PFSK-1 (cell line): ENCODE measurements around the gene RACK1.

Experiments
- FOXP2 ChIP-seq: optimal IDR thresholded peaks from 2 replicates; pipeline ENCODE3; 2011; ENCODE audit warnings: borderline replicate concordance, control low read depth, inconsistent platforms; ENCODE audit not compliant: insufficient read depth; ENCODE audit errors: extremely low read length, extremely low read depth
- POLR2AphosphoS5 ChIP-seq: IDR thresholded peaks from 2 replicates; pipeline ENCODE4 v1.6.1; 2012; ENCODE audit warnings: low read depth, mild to moderate bottlenecking, control low read depth, low read length, moderate library complexity
- SIN3A ChIP-seq: IDR thresholded peaks from 2 replicates; pipeline ENCODE4 v1.6.1; 2012; ENCODE audit warnings: mild to moderate bottlenecking, low read length, moderate library complexity, borderline replicate concordance; ENCODE audit not compliant: insufficient read depth
- TAF1 ChIP-seq: IDR thresholded peaks from 2 replicates; pipeline ENCODE4 v1.6.1; 2012; ENCODE audit warnings: low read length, control low read depth, borderline replicate concordance; ENCODE audit not compliant: insufficient read depth
- TF ChIP-seq, protein P1 (sequence below), 2 experiments: IDR thresholded peaks; 2 replicates each; pipeline versions ENCODE4 v1.6.1 to v1.8.0; 2011 to 2012; ENCODE audit warnings: low read depth in 2 of 2, low read length in 2 of 2, control low read depth in 1 of 2, inconsistent platforms in 1 of 2, mild to moderate bottlenecking in 1 of 2, moderate library complexity in 1 of 2; ENCODE audit not compliant: insufficient read depth in 1 of 2

Gene RACK1

GRCh38 chr5:181195249-181195761, 48.4 kb downstream of the RACK1 start:
- TF ChIP-seq FOXP2 = no peak
- no peak for TF ChIP-seq POLR2AphosphoS5
- no peak for TF ChIP-seq SIN3A

DNA sequence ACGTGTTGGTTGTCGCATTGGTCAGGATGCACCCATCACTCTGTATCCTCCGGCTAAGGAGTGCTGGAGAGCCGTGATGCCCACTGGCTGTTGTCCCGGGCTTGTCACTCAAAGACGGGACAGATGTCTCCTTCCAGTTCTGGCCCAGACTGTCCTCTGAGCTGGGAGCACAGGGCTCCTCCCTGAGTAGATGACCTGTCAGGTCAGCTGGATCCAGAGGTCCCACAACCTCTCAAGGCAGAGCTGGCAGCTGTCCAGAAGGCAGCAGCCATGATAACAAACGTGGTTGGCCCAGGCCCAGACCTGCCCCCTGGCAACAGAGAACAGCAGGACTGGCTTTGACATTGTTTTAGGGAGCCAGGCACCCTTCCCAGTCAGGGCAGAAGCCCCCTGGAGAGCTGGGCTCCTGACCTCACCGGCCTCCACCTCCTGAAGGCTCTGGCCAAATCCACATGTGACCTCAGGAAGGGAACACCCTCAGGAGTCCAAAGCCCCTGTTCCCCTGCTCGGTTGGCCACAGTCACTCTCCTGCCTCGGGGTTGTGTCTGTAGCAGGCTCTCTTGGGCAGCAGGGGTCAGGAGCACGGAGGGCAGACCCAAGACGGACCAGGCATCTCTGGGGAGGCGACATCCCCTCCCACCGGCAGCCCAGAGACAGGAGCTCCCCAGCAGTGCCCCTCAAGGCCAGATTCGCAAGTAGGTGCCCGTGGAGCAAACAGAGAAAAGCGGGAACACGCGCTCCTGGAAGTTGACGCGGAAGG, 49.0 kb downstream of the RACK1 start:
- TF ChIP-seq SIN3A = no peak
- no peak for TF ChIP-seq TAF1
- TF ChIP-seq, protein P1, sequence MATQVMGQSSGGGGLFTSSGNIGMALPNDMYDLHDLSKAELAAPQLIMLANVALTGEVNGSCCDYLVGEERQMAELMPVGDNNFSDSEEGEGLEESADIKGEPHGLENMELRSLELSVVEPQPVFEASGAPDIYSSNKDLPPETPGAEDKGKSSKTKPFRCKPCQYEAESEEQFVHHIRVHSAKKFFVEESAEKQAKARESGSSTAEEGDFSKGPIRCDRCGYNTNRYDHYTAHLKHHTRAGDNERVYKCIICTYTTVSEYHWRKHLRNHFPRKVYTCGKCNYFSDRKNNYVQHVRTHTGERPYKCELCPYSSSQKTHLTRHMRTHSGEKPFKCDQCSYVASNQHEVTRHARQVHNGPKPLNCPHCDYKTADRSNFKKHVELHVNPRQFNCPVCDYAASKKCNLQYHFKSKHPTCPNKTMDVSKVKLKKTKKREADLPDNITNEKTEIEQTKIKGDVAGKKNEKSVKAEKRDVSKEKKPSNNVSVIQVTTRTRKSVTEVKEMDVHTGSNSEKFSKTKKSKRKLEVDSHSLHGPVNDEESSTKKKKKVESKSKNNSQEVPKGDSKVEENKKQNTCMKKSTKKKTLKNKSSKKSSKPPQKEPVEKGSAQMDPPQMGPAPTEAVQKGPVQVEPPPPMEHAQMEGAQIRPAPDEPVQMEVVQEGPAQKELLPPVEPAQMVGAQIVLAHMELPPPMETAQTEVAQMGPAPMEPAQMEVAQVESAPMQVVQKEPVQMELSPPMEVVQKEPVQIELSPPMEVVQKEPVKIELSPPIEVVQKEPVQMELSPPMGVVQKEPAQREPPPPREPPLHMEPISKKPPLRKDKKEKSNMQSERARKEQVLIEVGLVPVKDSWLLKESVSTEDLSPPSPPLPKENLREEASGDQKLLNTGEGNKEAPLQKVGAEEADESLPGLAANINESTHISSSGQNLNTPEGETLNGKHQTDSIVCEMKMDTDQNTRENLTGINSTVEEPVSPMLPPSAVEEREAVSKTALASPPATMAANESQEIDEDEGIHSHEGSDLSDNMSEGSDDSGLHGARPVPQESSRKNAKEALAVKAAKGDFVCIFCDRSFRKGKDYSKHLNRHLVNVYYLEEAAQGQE (IDR thresholded peaks at IDR 0.05; ENCODE audit: insufficient read depth in 1 of 2, low read depth in 2 of 2, low read length in 2 of 2) = no peak
- no peak for TF ChIP-seq POLR2AphosphoS5
- no peak for TF ChIP-seq FOXP2

- TF ChIP-seq TAF1 (no peak), POLR2AphosphoS5 (no peak)
Measured at GRCh38 chr5:181193656-181194055, 50.0 kb downstream of the RACK1 start.

DNA sequence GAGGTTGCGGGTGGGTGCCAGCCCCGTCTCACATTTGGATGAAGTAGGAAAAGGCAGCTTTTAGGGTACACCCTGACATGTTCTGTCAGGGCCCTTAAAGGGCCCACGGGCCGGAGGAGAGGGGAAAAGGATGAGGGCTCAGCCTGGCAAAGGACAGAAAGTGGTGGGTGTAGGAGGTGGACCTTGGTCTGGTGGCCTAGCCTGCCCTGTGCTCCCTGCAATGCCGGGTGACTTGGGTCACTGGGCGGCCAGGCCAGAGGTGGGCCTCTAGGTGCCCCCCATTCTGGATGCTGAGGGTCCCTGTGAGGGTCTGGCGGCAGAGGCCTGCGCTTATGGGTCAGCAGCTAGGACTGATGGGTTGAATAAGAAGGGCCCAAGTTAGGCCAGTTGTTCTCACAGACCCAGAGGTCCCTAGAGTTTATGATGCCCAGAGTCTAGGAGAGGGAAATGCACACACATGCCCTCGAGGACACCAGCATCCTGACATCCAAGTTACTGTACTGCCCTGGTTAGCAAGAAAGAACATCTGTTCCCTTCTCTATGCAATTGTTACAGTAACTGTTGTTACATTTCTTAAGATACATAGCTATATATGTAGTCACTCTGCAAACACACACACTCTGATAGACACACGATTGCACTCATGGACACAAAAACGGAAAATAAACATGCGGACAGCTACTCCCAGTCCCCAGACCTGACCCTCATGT, 51.2 kb downstream of the RACK1 start:
- no peak for TF ChIP-seq POLR2AphosphoS5
- TF ChIP-seq SIN3A = no peak
- TF ChIP-seq, protein P1 (IDR thresholded peaks at IDR 0.05; ENCODE audit: insufficient read depth in 1 of 2, low read depth in 2 of 2, low read length in 2 of 2) = no peak
- no peak for TF ChIP-seq FOXP2
- no peak for TF ChIP-seq TAF1

DNA sequence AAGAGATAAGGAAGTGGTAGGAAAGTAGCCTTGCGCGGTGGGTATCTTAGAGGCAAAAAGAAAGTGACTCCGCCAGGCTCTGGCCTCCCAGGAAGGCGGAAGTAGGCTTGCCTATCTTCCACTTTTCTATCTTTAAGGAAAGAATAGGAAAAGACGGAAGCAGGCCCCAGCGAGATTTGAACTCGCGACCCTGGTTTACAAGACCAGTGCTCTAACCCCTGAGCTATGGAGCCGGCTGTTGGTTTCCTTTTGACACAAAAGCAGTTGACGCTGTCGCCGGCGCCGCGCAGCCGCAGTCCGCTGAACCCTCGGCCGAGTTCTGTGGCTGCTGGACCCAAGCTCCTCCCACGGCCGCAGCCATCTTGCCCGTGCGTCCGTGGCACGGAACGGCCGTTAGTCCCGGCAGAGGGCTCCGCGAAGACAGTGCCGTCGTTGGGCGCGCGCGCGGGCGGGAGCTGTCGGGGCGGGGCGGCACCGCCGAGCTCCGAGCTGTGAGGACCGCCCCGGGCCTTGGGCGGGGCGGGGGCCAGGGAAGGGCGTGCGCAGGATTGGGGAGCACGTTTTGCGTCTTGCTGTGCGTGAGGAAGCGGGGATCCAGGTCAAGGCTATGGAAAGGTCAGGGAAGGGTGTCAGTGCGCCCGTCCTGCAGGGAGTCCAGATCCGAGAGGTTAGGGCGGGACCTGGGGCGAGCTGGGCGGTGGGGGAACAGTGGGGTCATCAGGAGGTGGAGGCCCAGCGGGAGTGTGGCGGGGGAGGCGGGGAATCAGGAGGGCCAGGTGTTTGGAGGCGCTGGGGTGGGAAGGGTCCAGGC, 52.0 kb downstream of the RACK1 start:
- TF ChIP-seq POLR2AphosphoS5 (peak; percentile 68), SIN3A (no peak), FOXP2 (no peak), TAF1 (no peak; the same call in 1 of the 2 replicates)
- TF ChIP-seq, protein P1 (IDR thresholded peaks at IDR 0.05; ENCODE audit: insufficient read depth in 1 of 2, low read depth in 2 of 2, low read length in 2 of 2) = 0 out of 4 replicates have a peak, but pooled peaks of 1 of the 2 experiments have one; percentile 19
